ENCODE measurements around the gene DCDC2.

DNA sequence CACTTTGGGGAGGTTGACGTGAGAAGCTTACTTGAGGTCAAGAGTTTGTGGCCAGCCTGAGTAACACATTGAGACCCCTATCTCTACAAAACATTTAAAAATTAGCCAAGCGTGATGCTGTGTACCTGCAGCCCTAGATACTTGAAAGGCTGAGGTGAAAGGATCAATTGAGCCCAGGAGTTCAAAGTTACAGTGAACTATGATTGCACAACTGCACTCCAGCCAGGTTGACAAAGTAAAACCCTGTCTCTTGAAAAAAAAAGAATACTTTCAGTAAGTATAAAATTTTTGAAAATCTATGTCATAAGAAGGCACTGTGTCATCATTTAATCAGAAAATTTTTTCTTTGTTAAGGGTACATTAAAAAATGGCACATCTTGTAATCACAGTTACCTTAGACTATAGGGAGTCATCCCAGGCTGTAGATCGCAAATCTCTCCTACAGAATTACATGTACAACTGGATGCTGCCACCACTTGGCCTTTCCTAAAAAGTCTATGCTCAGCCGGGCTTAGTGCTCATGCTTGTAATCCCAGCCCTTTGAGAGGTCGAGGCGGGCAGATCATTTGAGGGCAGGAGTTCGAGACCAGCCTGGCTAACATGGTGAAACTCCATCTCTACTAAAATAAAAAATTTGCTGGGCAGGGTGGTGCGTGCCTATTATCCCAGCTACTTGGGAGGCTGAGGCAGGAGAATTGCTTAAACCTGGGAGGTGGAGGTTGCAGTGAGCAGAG lies 27.8 kb upstream of the DCDC2 start:
- TF ChIP-seq CTCF (IDR thresholded peaks at IDR 0.05; ENCODE audit: borderline replicate concordance, extremely low read depth, low read length, poor library complexity, severe bottlenecking) (no peak), EZH2 (IDR thresholded peaks at IDR 0.05; ENCODE audit: borderline replicate concordance, low read depth, low read length, severe bottlenecking) (no peak)
